ENCODE measurements around the gene NDUFAF3.

DNA sequence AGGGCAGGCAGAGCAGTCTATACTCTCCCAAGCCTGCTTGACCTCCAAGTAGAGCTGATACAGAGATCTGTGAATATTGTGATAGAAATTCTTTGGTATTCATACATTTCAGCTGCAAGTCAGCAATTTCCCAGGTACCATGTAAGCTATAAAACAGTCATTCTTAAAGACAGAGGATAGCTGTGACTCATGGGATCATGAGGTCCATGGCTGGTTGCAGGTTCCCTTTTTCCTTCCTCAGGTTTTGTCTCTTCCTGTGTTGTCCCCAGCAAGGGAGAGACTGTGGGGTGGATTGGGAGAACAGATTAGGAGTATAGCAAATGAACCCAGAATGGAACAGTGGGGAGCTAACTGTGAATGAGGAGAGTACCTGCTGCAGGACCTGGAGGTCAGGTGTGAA lies 37.3 kb upstream of the NDUFAF3 start:
- TF ChIP-seq YY1 (IDR thresholded peaks at IDR 0.05; ENCODE audit: low read depth) = no peak
- no peak for TF ChIP-seq EP300 (IDR thresholded peaks at IDR 0.05; ENCODE audit: borderline replicate concordance)
- TF ChIP-seq EGR1 (IDR thresholded peaks at IDR 0.05) = no peak
- no peak for TF ChIP-seq RAD21 (IDR thresholded peaks at IDR 0.05; ENCODE audit: low read depth)
- no peak for TF ChIP-seq TAF1 (IDR thresholded peaks at IDR 0.05; ENCODE audit: low read depth)
- TF ChIP-seq, protein P1, sequence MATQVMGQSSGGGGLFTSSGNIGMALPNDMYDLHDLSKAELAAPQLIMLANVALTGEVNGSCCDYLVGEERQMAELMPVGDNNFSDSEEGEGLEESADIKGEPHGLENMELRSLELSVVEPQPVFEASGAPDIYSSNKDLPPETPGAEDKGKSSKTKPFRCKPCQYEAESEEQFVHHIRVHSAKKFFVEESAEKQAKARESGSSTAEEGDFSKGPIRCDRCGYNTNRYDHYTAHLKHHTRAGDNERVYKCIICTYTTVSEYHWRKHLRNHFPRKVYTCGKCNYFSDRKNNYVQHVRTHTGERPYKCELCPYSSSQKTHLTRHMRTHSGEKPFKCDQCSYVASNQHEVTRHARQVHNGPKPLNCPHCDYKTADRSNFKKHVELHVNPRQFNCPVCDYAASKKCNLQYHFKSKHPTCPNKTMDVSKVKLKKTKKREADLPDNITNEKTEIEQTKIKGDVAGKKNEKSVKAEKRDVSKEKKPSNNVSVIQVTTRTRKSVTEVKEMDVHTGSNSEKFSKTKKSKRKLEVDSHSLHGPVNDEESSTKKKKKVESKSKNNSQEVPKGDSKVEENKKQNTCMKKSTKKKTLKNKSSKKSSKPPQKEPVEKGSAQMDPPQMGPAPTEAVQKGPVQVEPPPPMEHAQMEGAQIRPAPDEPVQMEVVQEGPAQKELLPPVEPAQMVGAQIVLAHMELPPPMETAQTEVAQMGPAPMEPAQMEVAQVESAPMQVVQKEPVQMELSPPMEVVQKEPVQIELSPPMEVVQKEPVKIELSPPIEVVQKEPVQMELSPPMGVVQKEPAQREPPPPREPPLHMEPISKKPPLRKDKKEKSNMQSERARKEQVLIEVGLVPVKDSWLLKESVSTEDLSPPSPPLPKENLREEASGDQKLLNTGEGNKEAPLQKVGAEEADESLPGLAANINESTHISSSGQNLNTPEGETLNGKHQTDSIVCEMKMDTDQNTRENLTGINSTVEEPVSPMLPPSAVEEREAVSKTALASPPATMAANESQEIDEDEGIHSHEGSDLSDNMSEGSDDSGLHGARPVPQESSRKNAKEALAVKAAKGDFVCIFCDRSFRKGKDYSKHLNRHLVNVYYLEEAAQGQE (IDR thresholded peaks at IDR 0.05; ENCODE audit: low read depth) = no peak
- TF ChIP-seq, protein P2, sequence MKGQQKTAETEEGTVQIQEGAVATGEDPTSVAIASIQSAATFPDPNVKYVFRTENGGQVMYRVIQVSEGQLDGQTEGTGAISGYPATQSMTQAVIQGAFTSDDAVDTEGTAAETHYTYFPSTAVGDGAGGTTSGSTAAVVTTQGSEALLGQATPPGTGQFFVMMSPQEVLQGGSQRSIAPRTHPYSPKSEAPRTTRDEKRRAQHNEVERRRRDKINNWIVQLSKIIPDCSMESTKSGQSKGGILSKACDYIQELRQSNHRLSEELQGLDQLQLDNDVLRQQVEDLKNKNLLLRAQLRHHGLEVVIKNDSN (IDR thresholded peaks at IDR 0.05) = no peak
- TF ChIP-seq MAX (IDR thresholded peaks at IDR 0.05) = no peak
- TF ChIP-seq TEAD4 (IDR thresholded peaks at IDR 0.05) = no peak
- TF ChIP-seq NFIC (IDR thresholded peaks at IDR 0.05) = no peak
- TF ChIP-seq TCF12 (IDR thresholded peaks at IDR 0.05; ENCODE audit: low read depth) = no peak
- no peak for TF ChIP-seq ZBTB7A (IDR thresholded peaks at IDR 0.05; ENCODE audit: low read depth)
- no peak for TF ChIP-seq CREB1 (IDR thresholded peaks at IDR 0.05; ENCODE audit: low read depth)
